HL-60 (cell line): ENCODE data around the gene SOX5.

Source experiments
- DNase-seq, 2 experiments: peaks; one replicate each; pipeline ENCODE4 v3.0.0-alpha.2; 2010 to 2020; ENCODE audit warnings: low read depth in 1 of 2, low spot score in 1 of 2
- H3K27ac ChIP-seq: fragments of 250-450 bp; sonication (Bioruptor Pico); replicated peaks from 2 replicates; pipeline ENCODE4 v1.5.1; 2020; ENCODE audit warnings: mild to moderate bottlenecking, moderate library complexity
- H3K27me3 ChIP-seq: fragments of 250-450 bp; sonication (Bioruptor Pico); 2 replicates; pipeline ENCODE4 v1.5.1; 2021; ENCODE audit warnings: mild to moderate bottlenecking, moderate library complexity; ENCODE audit not compliant: insufficient read depth, poor library complexity, severe bottlenecking
- H3K4me3 ChIP-seq: replicated peaks from 2 replicates; pipeline ENCODE4 v1.5.1; 2011; ENCODE audit warnings: mild to moderate bottlenecking, control low read depth, low read length; ENCODE audit not compliant: insufficient read depth
- GABPA ChIP-seq: IDR thresholded peaks from 2 replicates; pipeline ENCODE4 v1.6.1; 2012; ENCODE audit warnings: low read depth
- POLR2AphosphoS5 ChIP-seq: IDR thresholded peaks from 2 replicates; pipeline ENCODE4 v1.6.1; 2012; ENCODE audit warnings: low read depth
- SPI1 ChIP-seq: IDR thresholded peaks from 2 replicates; pipeline ENCODE4 v1.6.1; 2012; ENCODE audit warnings: low read depth, mild to moderate bottlenecking, borderline replicate concordance
- TF ChIP-seq, protein P1 (sequence below): IDR thresholded peaks from 2 replicates; pipeline ENCODE4 v1.6.1; 2012; ENCODE audit warnings: low read depth; ENCODE audit not compliant: insufficient replicate concordance
- TF ChIP-seq, protein P2 (sequence below): IDR thresholded peaks from one replicate; pipeline ENCODE4 v1.5.1; 2011; ENCODE audit warnings: low read length, control low read depth, inconsistent platforms; ENCODE audit not compliant: insufficient read depth

SOX5 gene

DNA sequence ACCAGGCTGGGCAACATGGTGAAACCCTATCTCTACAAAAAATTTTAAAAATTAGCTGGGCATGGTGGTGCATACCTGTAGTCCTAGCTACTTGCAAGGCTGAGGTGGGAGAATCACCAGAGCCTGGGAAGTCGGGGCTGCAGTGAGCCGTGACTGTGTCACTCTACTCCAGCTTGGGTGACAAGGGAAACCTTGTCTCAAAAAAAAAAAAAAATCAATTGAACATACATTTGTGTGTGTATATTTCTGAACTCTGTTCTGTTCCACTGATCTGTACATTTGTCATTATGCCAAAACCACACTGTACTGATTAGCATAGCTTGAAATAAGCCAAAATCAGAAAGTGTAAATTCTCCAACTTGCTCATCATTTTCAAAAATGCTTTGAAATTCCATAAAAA, 254.6 kb downstream of the SOX5 start:
- TF ChIP-seq, protein P1, sequence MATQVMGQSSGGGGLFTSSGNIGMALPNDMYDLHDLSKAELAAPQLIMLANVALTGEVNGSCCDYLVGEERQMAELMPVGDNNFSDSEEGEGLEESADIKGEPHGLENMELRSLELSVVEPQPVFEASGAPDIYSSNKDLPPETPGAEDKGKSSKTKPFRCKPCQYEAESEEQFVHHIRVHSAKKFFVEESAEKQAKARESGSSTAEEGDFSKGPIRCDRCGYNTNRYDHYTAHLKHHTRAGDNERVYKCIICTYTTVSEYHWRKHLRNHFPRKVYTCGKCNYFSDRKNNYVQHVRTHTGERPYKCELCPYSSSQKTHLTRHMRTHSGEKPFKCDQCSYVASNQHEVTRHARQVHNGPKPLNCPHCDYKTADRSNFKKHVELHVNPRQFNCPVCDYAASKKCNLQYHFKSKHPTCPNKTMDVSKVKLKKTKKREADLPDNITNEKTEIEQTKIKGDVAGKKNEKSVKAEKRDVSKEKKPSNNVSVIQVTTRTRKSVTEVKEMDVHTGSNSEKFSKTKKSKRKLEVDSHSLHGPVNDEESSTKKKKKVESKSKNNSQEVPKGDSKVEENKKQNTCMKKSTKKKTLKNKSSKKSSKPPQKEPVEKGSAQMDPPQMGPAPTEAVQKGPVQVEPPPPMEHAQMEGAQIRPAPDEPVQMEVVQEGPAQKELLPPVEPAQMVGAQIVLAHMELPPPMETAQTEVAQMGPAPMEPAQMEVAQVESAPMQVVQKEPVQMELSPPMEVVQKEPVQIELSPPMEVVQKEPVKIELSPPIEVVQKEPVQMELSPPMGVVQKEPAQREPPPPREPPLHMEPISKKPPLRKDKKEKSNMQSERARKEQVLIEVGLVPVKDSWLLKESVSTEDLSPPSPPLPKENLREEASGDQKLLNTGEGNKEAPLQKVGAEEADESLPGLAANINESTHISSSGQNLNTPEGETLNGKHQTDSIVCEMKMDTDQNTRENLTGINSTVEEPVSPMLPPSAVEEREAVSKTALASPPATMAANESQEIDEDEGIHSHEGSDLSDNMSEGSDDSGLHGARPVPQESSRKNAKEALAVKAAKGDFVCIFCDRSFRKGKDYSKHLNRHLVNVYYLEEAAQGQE = no peak
- no peak for TF ChIP-seq POLR2AphosphoS5
- TF ChIP-seq, protein P2, sequence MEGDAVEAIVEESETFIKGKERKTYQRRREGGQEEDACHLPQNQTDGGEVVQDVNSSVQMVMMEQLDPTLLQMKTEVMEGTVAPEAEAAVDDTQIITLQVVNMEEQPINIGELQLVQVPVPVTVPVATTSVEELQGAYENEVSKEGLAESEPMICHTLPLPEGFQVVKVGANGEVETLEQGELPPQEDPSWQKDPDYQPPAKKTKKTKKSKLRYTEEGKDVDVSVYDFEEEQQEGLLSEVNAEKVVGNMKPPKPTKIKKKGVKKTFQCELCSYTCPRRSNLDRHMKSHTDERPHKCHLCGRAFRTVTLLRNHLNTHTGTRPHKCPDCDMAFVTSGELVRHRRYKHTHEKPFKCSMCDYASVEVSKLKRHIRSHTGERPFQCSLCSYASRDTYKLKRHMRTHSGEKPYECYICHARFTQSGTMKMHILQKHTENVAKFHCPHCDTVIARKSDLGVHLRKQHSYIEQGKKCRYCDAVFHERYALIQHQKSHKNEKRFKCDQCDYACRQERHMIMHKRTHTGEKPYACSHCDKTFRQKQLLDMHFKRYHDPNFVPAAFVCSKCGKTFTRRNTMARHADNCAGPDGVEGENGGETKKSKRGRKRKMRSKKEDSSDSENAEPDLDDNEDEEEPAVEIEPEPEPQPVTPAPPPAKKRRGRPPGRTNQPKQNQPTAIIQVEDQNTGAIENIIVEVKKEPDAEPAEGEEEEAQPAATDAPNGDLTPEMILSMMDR = no peak
- no peak for TF ChIP-seq SPI1
- TF ChIP-seq GABPA = no peak
- Histone ChIP-seq H3K27me3 (no peaks in the 10 kb centered on the region), H3K27ac (no peak overlapping the region), H3K4me3 (no peak overlapping the region)
- no peak for DNase-seq

DNA sequence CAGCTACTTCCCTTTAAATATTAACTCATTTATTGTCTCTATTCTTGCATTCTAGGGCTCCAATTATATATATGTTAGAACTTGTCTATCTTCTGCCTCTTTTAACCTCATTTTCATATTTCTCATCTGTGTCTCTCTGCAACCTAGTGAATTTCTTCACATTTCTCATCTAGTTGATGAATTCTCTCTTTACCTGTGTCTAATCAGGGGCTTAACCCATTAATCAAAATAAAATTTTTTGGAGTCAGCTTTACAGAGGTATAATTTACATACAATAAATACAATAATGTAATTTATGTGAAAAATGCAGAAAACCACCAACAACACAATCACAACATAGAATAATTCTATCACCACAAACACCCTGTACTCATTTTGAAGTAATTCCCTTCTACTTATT, 255.2 kb downstream of the SOX5 start:
- Histone ChIP-seq H3K27ac (no peak overlapping the region), H3K4me3 (no peak overlapping the region), H3K27me3 (no peaks in the 10 kb centered on the region)
- no peak for DNase-seq
- TF ChIP-seq POLR2AphosphoS5 (no peak), GABPA (no peak), SPI1 (no peak)
- TF ChIP-seq, protein P2 = no peak
- TF ChIP-seq, protein P1 = no peak

DNA sequence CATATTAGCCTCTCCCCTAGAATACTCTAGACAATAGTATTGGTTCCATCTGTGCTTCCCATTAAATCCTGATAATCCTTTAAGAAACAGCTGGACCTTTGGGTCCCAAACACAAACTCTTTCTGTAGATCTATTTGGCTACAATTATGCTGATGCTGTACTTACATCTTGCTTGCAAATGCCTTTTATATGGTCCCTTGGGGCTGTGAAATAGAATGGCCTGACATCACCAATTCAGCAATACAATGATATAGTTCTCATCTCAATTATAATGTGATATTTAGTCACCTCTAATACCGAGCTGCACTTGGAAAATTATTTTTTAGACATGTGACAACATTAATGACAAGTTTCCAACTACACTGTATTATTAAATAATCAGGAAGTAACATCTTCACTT, 261.5 kb downstream of the SOX5 start:
- no peak for DNase-seq
- no peak for TF ChIP-seq SPI1
- TF ChIP-seq, protein P1 = no peak
- Histone ChIP-seq H3K4me3 (no peak overlapping the region), H3K27ac (no peak overlapping the region), H3K27me3 (no peaks in the 10 kb centered on the region)

DNA sequence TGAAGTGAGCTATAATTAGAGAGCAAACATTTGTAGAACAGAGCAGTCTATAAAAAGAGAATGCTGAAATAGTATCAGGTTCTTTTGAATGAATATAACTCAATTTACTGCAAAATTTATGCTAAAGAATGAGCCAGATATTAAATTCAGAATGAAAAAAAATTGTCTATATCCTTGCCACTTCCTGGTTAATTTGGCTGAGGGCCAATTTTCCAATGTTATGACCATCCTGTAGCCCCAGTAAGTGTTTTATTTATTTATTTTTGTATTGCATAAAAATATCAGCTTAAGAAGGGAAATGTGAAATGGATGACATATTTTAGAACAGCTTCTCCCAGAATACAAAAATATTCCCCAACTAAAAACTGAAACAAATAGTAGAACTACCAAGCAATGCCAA, 263.4 kb downstream of the SOX5 start:
- no peaks in the 10 kb centered on the region for H3K27me3 ChIP-seq
- no peak overlapping the region for H3K4me3 ChIP-seq
- TF ChIP-seq POLR2AphosphoS5 (no peak), SPI1 (no peak)
- TF ChIP-seq, protein P2 = no peak
- no peak for DNase-seq
- H3K27ac ChIP-seq = no peak overlapping the region
